Neural cell (in vitro differentiated cells): ENCODE data around the gene AMZ1. TPM values are rescaled to one million over a fixed set of nuclear protein-coding genes. Genes with fewer than 3 reads are reported as not detected.

Experiments used
- H2AFZ ChIP-seq: fragments of 200-600, 300-800 bp; sonication (generic), shearing (Covaris generic); 2 replicates; pipeline ENCODE4 v1.6.0; 2014; ENCODE audit warnings: low read depth, mild to moderate bottlenecking, antibody characterized with exemption, low read length, moderate library complexity
- H3F3A ChIP-seq: fragments of 200-600 bp; shearing (Covaris generic); 2 replicates; pipeline ENCODE4 v1.6.1; 2016; ENCODE audit warnings: mild to moderate bottlenecking, moderate library complexity, mixed read lengths, antibody characterized with exemption, low read length; ENCODE audit not compliant: insufficient read depth, poor library complexity, severe bottlenecking
- H3K27ac ChIP-seq: fragments of 200-600, 300-800 bp; sonication (generic), shearing (Covaris generic); 2 replicates; pipeline ENCODE4 v1.5.1; 2014; ENCODE audit warnings: mild to moderate bottlenecking, low read length, moderate library complexity
- H3K27me3 ChIP-seq: fragments of 300-800, 200-600 bp; sonication (generic), shearing (Covaris generic); 2 replicates; pipeline ENCODE4 v1.6.0; 2014; ENCODE audit warnings: mild to moderate bottlenecking, low read depth, low read length, moderate library complexity; ENCODE audit not compliant: insufficient read depth
- H3K36me3 ChIP-seq: fragments of 300-800, 200-600 bp; sonication (generic), shearing (Covaris generic); 2 replicates; pipeline ENCODE4 v1.5.1; 2014; ENCODE audit warnings: mild to moderate bottlenecking, antibody characterized with exemption, low read length, moderate library complexity; ENCODE audit not compliant: insufficient read depth
- H3K4me2 ChIP-seq: fragments of 300-800, 200-600 bp; sonication (generic), shearing (Covaris generic); 2 replicates; pipeline ENCODE4 v1.6.0; 2014; ENCODE audit warnings: mild to moderate bottlenecking, low read length
- H3K4me3 ChIP-seq: fragments of 300-800, 200-600 bp; sonication (generic), shearing (Covaris generic); 2 replicates; pipeline ENCODE4 v1.5.1; 2014; ENCODE audit warnings: mild to moderate bottlenecking, low read length, moderate library complexity
- H3K79me2 ChIP-seq: fragments of 200-600 bp; shearing (Covaris generic); replicated peaks from 2 replicates; pipeline ENCODE4 v1.6.0; 2014; ENCODE audit warnings: mild to moderate bottlenecking, low read length, moderate library complexity; ENCODE audit not compliant: insufficient read depth
- H3K9ac ChIP-seq: fragments of 300-800, 200-600 bp; sonication (generic), shearing (Covaris generic); 2 replicates; pipeline ENCODE4 v1.6.1; 2016; ENCODE audit warnings: mild to moderate bottlenecking, low read length, mixed read lengths
- H3K9me2 ChIP-seq: fragments of 200-600 bp; shearing (Covaris generic); 2 replicates; pipeline ENCODE4 v1.6.1; 2016; ENCODE audit warnings: mild to moderate bottlenecking, low read length, mixed read lengths; ENCODE audit not compliant: insufficient read depth
- H3K9me3 ChIP-seq: fragments of 200-600, 300-800 bp; sonication (generic), shearing (Covaris generic); 2 replicates; pipeline ENCODE4 v1.6.1; 2016; ENCODE audit warnings: mild to moderate bottlenecking, mixed run types, low read length, moderate library complexity, mixed read lengths
- H4K20me1 ChIP-seq: fragments of 200-600 bp; shearing (Covaris generic); 2 replicates; pipeline ENCODE4 v1.6.1; 2016; ENCODE audit warnings: mild to moderate bottlenecking, mixed run types; ENCODE audit not compliant: insufficient read depth
- EP300 ChIP-seq: fragments of 450-650 bp; conservative IDR thresholded peaks from 2 replicates; pipeline ENCODE4 v1.6.1; 2014; ENCODE audit warnings: antibody characterized with exemption, mild to moderate bottlenecking, moderate library complexity; ENCODE audit not compliant: poor library complexity, severe bottlenecking
- EZH2 ChIP-seq: fragments of 200-600, 300-800 bp; shearing (Covaris generic), sonication (generic); IDR thresholded peaks from 2 replicates; pipeline ENCODE4 v1.6.1; 2014; ENCODE audit warnings: antibody characterized with exemption, low read length, borderline replicate concordance, mild to moderate bottlenecking; ENCODE audit not compliant: insufficient read depth, poor library complexity, severe bottlenecking
- MXI1 ChIP-seq: fragments of 450-650 bp; conservative IDR thresholded peaks from 2 replicates; pipeline ENCODE4 v1.6.1; 2014; ENCODE audit warnings: antibody characterized with exemption, mild to moderate bottlenecking; ENCODE audit not compliant: poor library complexity, severe bottlenecking
- POLR2AphosphoS5 ChIP-seq: IDR thresholded peaks from 2 replicates; pipeline ENCODE4 v1.6.1; 2012
- RAD21 ChIP-seq: fragments of 450-650 bp; conservative IDR thresholded peaks from 2 replicates; pipeline ENCODE4 v1.6.1; 2014; ENCODE audit warnings: antibody characterized with exemption, mild to moderate bottlenecking, moderate library complexity
- SMC3 ChIP-seq: fragments of 450-650 bp; conservative IDR thresholded peaks from 2 replicates; pipeline ENCODE4 v1.6.1; 2014; ENCODE audit warnings: antibody characterized with exemption, mild to moderate bottlenecking, moderate library complexity; ENCODE audit not compliant: poor library complexity
- TAF1 ChIP-seq: IDR thresholded peaks from 2 replicates; pipeline ENCODE4 v1.6.1; 2012; ENCODE audit warnings: low read depth
- polyA plus RNA-seq: library from polyadenylated mRNA; depleted of rRNA; stranded (reverse); fragments of >200 nt; gene quantifications from 2 replicates; pipeline ENCODE4 v1.2.3, GENCODE V29; 2014
- TF ChIP-seq, protein P1 (sequence below): IDR thresholded peaks from 2 replicates; pipeline ENCODE4 v1.6.1; 2012; ENCODE audit warnings: borderline replicate concordance
- TF ChIP-seq, protein P2 (sequence below): fragments of 450-650 bp; IDR thresholded peaks from 2 replicates; pipeline ENCODE4 v1.5.1; 2014; ENCODE audit warnings: antibody characterized with exemption, mild to moderate bottlenecking, moderate library complexity; ENCODE audit not compliant: poor library complexity, severe bottlenecking

AMZ1 gene
- polyA plus RNA-seq, 1 donor from 2014 or later, result not detected

GRCh38 chr7:2717293-2718261 lies 29.6 kb downstream of the AMZ1 start:
- no peaks in the 10 kb centered on the region for H3F3A ChIP-seq
- TF ChIP-seq, protein P1, sequence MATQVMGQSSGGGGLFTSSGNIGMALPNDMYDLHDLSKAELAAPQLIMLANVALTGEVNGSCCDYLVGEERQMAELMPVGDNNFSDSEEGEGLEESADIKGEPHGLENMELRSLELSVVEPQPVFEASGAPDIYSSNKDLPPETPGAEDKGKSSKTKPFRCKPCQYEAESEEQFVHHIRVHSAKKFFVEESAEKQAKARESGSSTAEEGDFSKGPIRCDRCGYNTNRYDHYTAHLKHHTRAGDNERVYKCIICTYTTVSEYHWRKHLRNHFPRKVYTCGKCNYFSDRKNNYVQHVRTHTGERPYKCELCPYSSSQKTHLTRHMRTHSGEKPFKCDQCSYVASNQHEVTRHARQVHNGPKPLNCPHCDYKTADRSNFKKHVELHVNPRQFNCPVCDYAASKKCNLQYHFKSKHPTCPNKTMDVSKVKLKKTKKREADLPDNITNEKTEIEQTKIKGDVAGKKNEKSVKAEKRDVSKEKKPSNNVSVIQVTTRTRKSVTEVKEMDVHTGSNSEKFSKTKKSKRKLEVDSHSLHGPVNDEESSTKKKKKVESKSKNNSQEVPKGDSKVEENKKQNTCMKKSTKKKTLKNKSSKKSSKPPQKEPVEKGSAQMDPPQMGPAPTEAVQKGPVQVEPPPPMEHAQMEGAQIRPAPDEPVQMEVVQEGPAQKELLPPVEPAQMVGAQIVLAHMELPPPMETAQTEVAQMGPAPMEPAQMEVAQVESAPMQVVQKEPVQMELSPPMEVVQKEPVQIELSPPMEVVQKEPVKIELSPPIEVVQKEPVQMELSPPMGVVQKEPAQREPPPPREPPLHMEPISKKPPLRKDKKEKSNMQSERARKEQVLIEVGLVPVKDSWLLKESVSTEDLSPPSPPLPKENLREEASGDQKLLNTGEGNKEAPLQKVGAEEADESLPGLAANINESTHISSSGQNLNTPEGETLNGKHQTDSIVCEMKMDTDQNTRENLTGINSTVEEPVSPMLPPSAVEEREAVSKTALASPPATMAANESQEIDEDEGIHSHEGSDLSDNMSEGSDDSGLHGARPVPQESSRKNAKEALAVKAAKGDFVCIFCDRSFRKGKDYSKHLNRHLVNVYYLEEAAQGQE, result no peak
- TF ChIP-seq RAD21 (no peak), SMC3 (no peak), TAF1 (no peak), MXI1 (no peak), EP300 (no peak), EZH2 (no peak), POLR2AphosphoS5 (no peak)
- TF ChIP-seq, protein P2, sequence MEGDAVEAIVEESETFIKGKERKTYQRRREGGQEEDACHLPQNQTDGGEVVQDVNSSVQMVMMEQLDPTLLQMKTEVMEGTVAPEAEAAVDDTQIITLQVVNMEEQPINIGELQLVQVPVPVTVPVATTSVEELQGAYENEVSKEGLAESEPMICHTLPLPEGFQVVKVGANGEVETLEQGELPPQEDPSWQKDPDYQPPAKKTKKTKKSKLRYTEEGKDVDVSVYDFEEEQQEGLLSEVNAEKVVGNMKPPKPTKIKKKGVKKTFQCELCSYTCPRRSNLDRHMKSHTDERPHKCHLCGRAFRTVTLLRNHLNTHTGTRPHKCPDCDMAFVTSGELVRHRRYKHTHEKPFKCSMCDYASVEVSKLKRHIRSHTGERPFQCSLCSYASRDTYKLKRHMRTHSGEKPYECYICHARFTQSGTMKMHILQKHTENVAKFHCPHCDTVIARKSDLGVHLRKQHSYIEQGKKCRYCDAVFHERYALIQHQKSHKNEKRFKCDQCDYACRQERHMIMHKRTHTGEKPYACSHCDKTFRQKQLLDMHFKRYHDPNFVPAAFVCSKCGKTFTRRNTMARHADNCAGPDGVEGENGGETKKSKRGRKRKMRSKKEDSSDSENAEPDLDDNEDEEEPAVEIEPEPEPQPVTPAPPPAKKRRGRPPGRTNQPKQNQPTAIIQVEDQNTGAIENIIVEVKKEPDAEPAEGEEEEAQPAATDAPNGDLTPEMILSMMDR, result no peak
- H3K79me2 ChIP-seq, result no peaks in the 10 kb centered on the region
- no peaks in the 10 kb centered on the region for H4K20me1 ChIP-seq
- H2AFZ ChIP-seq, result no peak overlapping the region
- H3K9me3 ChIP-seq, result no peaks in the 10 kb centered on the region
- no peaks in the 10 kb centered on the region for H3K27me3 ChIP-seq
- no peak overlapping the region for H3K27ac ChIP-seq
- no peaks in the 10 kb centered on the region for H3K9me2 ChIP-seq
- H3K4me3 ChIP-seq, result no peak overlapping the region
- no peak overlapping the region for H3K4me2 ChIP-seq
- peaks cover 5% of the 10 kb centered on the region for H3K36me3 ChIP-seq
- no peak overlapping the region for H3K9ac ChIP-seq

DNA sequence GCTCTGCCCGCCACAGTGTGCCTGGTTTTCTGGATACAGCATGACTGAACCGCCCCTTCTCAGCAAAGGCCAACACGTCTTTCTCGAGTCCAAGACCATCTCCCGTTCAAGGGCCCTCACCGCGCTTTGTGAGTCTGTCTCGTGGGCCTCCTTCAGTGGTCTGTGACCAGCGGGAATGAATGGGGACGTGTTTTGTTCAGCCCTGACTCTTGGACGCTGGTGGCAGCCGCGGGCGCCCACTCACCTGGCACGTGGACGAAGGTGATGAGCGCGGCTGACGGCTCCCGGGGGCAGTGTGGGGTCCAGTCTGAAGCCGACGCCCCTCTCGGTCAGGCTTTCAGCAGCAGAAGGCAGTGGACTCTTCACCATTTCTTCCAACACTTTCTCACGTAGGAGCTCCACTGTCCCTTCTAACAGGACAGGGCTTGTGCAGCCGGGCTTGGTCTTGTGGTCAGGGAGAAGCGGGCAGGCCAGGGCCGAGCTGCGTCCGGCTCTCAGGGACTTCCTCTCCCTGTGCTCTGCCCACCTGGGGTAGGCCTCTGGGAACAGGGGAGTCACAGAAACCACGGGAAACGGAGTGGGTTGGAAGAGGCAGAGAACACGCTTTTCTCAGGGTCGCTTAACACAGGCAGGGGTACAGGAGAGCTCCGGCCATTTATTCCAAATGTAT lies 30.4 kb downstream of the AMZ1 start:
- Histone ChIP-seq H3K9me3 (no peaks in the 10 kb centered on the region), H3K36me3 (peaks cover 5% of the 10 kb centered on the region), H3K9me2 (no peaks in the 10 kb centered on the region), H3K4me2 (no peak overlapping the region), H3K9ac (no peak overlapping the region), H3K27me3 (no peaks in the 10 kb centered on the region), H2AFZ (no peak overlapping the region), H3K4me3 (no peak overlapping the region), H3K79me2 (no peaks in the 10 kb centered on the region), H3F3A (no peaks in the 10 kb centered on the region), H4K20me1 (no peaks in the 10 kb centered on the region), H3K27ac (no peak overlapping the region)
- TF ChIP-seq TAF1 (no peak), MXI1 (no peak), EP300 (no peak), EZH2 (no peak), SMC3 (no peak), POLR2AphosphoS5 (no peak), RAD21 (no peak)
- TF ChIP-seq, protein P1, result no peak
- TF ChIP-seq, protein P2, result no peak
